ENCODE measurements around the gene EEFSEC. TPM values are rescaled to one million over a fixed set of nuclear protein-coding genes. Genes with fewer than 3 reads are reported as not detected.
A peak's percentile ranks its signal among the peaks of the same experiment; 100 is the strongest.

The EEFSEC gene
- total RNA-seq, 1 experiment from 2014 or later = 9.5 TPM

DNA sequence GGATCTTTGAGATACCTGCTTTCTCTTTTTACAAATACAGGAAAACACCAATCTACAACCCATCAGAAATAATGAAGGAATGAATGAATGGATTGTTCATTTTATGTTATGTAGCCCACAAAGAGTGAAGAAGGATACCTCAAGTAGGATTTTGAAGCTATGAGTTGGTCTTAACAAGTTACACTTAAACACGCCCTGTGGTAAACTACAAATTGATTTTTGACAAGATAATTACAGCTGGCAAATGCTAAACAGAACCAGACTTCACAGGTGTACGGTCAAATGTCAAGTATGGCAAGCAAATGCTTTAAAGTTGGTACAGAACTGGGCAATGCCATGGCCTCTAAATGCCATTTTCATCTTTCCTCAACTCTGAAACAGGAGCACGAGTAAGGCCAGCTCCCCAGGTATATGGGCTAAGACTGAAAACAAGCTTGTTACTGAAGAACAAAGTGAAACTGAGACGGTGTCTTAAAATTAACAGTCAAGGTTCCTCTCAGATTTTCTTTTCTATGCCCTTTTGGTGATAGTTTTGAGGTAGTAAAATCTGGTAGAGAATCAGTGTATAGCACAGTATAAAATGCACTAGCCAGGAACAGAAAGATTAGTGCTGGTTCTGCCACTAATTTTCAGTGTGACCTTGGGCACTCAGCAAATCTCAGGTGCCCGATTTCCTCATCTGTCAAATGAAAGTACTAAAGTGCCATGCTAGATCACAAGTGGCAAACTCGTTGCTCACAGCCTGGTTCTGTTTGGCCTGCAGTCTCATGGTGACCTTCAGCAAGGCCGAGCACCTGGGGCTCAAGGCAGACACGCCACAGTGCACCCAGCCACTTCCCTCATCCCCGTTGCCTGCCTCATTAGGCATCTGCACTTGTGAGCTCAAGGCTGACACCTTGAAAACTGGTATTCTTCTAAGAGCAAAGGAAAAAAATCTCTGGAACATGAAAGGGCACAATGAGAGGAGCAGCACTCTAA is 39.2 kb upstream of the EEFSEC start:
- 0 out of 2 replicates have a peak, but pooled peaks cover 2% of the 10 kb centered on the region for H3K79me2 ChIP-seq (ENCODE audit: insufficient read depth, low read length)
- H3K4me2 ChIP-seq (ENCODE audit: insufficient read depth, insufficient read length, low read length) = no peak overlapping the region
- peaks cover 30 to 79% (median 73%) of the 10 kb centered on the region in 3 experiments for H3K36me3 Mint-ChIP-seq (ENCODE audit: insufficient read depth in 1 of 3, low read depth in 3 of 3)

More for the DNA sequence above, 39.2 kb upstream of the EEFSEC start:
- no peak overlapping the region for H3K27ac ChIP-seq (ENCODE audit: insufficient read length, low read depth, low read length)
- no peak overlapping the region for H3K56ac ChIP-seq (ENCODE audit: insufficient read length, low read depth, low read length)
- no CpG with 5 or more reads among the region's 9 CpGs for WGBS (ENCODE audit: extremely low coverage, insufficient read length, low lambda C conversion rate)
- H4K5ac ChIP-seq (ENCODE audit: insufficient read length, low read depth, low read length) = no peak overlapping the region
- H2BK12ac ChIP-seq (ENCODE audit: insufficient read length, low read depth, low read length) = no peak overlapping the region
- H3K23me2 ChIP-seq (ENCODE audit: insufficient read length, low read depth, low read length, poor library complexity, severe bottlenecking) = no peaks in the 10 kb centered on the region
- H3K9me3 Mint-ChIP-seq = no peaks in the 10 kb centered on the region
- H3K4me3 Mint-ChIP-seq = no peak overlapping the region
- no peaks in the 10 kb centered on the region for H4K20me1 ChIP-seq (ENCODE audit: control insufficient read depth, insufficient read depth, insufficient read length)
- H3K23ac ChIP-seq (ENCODE audit: insufficient read length, low read depth, low read length) = no peak overlapping the region
- H3K9ac ChIP-seq (ENCODE audit: extremely low read depth, insufficient read length, low read length) = no peak overlapping the region
- no peak overlapping the region for H2BK5ac ChIP-seq (ENCODE audit: insufficient read length, low read length)
- no peaks in the 10 kb centered on the region for H3K27me3 Mint-ChIP-seq (ENCODE audit: low read depth)
- no peak overlapping the region for H3T11ph ChIP-seq (ENCODE audit: low read length)
- no peak overlapping the region for H3K14ac ChIP-seq (ENCODE audit: insufficient read depth, low read length)
- TF ChIP-seq, protein P1, sequence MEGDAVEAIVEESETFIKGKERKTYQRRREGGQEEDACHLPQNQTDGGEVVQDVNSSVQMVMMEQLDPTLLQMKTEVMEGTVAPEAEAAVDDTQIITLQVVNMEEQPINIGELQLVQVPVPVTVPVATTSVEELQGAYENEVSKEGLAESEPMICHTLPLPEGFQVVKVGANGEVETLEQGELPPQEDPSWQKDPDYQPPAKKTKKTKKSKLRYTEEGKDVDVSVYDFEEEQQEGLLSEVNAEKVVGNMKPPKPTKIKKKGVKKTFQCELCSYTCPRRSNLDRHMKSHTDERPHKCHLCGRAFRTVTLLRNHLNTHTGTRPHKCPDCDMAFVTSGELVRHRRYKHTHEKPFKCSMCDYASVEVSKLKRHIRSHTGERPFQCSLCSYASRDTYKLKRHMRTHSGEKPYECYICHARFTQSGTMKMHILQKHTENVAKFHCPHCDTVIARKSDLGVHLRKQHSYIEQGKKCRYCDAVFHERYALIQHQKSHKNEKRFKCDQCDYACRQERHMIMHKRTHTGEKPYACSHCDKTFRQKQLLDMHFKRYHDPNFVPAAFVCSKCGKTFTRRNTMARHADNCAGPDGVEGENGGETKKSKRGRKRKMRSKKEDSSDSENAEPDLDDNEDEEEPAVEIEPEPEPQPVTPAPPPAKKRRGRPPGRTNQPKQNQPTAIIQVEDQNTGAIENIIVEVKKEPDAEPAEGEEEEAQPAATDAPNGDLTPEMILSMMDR (conservative IDR thresholded peaks at IDR 0.05) = no peak
- no peaks in the 10 kb centered on the region for H3K27me3 ChIP-seq (ENCODE audit: insufficient read depth, low read length)
- H3K9me3 ChIP-seq (ENCODE audit: control insufficient read depth, low read depth, low read length) = no peaks in the 10 kb centered on the region
- no peak overlapping the region for H3K4ac ChIP-seq (ENCODE audit: low read depth, low read length)
- no peak overlapping the region for H2AK5ac ChIP-seq (ENCODE audit: insufficient read length, low read length)
- H2BK120ac ChIP-seq (ENCODE audit: low read depth, low read length, poor library complexity, severe bottlenecking) = no peak overlapping the region
- H3K27ac Mint-ChIP-seq = peak overlapping the region in 1 of 3 experiments; percentile 73; a peak in 1 of 7 replicates
- H3K4me1 Mint-ChIP-seq = peaks cover 3 to 9% of the 10 kb centered on the region in 2 experiments; a peak in 1 of 4 replicates
- H3K79me1 ChIP-seq (ENCODE audit: insufficient read depth, low read depth, low read length, poor library complexity, severe bottlenecking) = peaks cover 3% of the 10 kb centered on the region
- no peak overlapping the region for H2BK15ac ChIP-seq (ENCODE audit: low read depth, low read length)
- no peak overlapping the region for H2BK20ac ChIP-seq (ENCODE audit: low read depth, low read length, poor library complexity, severe bottlenecking)
- no peak overlapping the region for H3K18ac ChIP-seq (ENCODE audit: insufficient read length, low read depth, low read length)
- H4K91ac ChIP-seq (ENCODE audit: insufficient read length, low read depth, low read length) = no peak overlapping the region
- DNase-seq = no peak
- H3K4me1 ChIP-seq (ENCODE audit: insufficient read depth, low read length) = no peaks in the 10 kb centered on the region
- H2AFZ ChIP-seq (ENCODE audit: low read length) = no peak overlapping the region
- H4K8ac ChIP-seq (replicated peaks; ENCODE audit: insufficient read length, low read depth, low read length) = no peak overlapping the region
